ENCODE results near the gene DYNC1I1.

The DYNC1I1 gene

DNA sequence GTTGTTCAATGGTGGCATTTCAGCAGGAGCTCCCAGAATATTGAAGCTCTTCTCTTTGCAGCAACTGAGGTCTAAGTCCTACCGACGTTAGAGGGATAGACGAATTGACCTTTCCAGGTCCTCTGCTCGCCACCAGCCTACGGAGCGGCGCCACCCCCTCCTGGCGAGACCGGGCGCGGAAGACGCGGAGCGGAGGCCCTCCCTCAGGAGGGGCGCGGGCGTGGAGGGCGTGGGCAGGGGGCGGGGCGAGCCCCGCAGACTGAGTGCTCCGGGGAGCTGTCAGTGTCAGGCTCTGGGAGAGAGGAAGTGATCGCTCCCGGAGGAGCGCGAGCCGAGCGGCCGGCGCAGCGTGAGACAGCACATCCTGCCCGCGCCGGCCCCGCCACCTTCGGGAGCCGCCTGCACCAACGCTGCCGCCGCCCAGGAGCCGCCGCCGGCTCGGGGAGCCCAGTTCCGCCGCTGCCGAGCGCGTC, at the start of gene DYNC1I1:
DYNC1I1 (plus strand) TSS at position 257 of the 473 bp plus-strand sequence. CDS start 32,176 bp downstream, outside the sequence.
- Histone ChIP-seq H3K4me3 (ENCODE audit: low read length) (no peak within 1 kb of the TSS), H3K36me3 (ENCODE audit: control insufficient read depth, insufficient read depth, low read length) (no peaks in the 10 kb centered on the region), H3K27me3 (ENCODE audit: control insufficient read depth, insufficient read depth, low read length) (peaks cover 20% of the 10 kb centered on the region), H3K4me1 (ENCODE audit: control insufficient read depth, insufficient read depth, low read length) (no peaks in the 10 kb centered on the region), H3K9ac (ENCODE audit: low read length) (peak within 1 kb of the TSS; percentile 49), H3K9me3 (ENCODE audit: control insufficient read depth, low read length) (no peaks in the 10 kb centered on the region)

- Histone ChIP-seq H3K9ac (ENCODE audit: low read length) (no peak overlapping the region), H3K36me3 (ENCODE audit: control insufficient read depth, insufficient read depth, low read length) (no peaks in the 10 kb centered on the region), H3K4me1 (ENCODE audit: control insufficient read depth, insufficient read depth, low read length) (no peaks in the 10 kb centered on the region), H3K9me3 (ENCODE audit: control insufficient read depth, low read length) (no peaks in the 10 kb centered on the region), H3K4me3 (ENCODE audit: low read length) (no peak overlapping the region), H3K27me3 (ENCODE audit: control insufficient read depth, insufficient read depth, low read length) (no peaks in the 10 kb centered on the region)
Observed at GRCh38 chr7:95723583-95724180, 48.7 kb upstream of the DYNC1I1 start.

DNA sequence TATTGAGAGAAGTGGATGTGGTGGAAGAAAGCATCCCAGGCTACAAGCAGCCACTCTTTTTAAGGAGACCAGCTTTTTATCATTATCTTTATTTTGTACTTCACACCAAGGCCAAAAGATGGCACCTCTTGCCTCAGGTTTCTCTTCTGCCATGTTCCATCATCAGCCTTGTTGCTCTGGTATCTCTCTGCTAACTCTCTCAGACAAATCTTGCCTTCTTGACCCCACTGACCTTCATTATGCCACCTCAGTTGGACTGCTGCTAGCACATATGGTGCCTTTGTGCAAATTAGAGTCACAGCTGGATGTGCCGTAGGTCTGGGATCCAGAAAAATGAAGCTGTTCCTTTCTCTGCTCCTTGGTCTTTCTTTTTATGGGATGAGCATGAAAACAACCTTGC, 47.1 kb upstream of the DYNC1I1 start:
- H3K27me3 ChIP-seq (ENCODE audit: control insufficient read depth, insufficient read depth, low read length): no peaks in the 10 kb centered on the region
- H3K4me3 ChIP-seq (ENCODE audit: low read length): no peak overlapping the region
- H3K36me3 ChIP-seq (ENCODE audit: control insufficient read depth, insufficient read depth, low read length): no peaks in the 10 kb centered on the region
- no peaks in the 10 kb centered on the region for H3K4me1 ChIP-seq (ENCODE audit: control insufficient read depth, insufficient read depth, low read length)
- H3K9ac ChIP-seq (ENCODE audit: low read length): no peak overlapping the region
- no peaks in the 10 kb centered on the region for H3K9me3 ChIP-seq (ENCODE audit: control insufficient read depth, low read length)

GRCh38 chr7:95730493-95731280, 41.7 kb upstream of the DYNC1I1 start:
- no peaks in the 10 kb centered on the region for H3K4me1 ChIP-seq (ENCODE audit: control insufficient read depth, insufficient read depth, low read length)
- H3K36me3 ChIP-seq (ENCODE audit: control insufficient read depth, insufficient read depth, low read length): no peaks in the 10 kb centered on the region
- H3K4me3 ChIP-seq (ENCODE audit: low read length): no peak overlapping the region
- H3K9ac ChIP-seq (ENCODE audit: low read length): no peak overlapping the region
- no peaks in the 10 kb centered on the region for H3K27me3 ChIP-seq (ENCODE audit: control insufficient read depth, insufficient read depth, low read length)
- no peaks in the 10 kb centered on the region for H3K9me3 ChIP-seq (ENCODE audit: control insufficient read depth, low read length)

- Histone ChIP-seq H3K36me3 (ENCODE audit: control insufficient read depth, insufficient read depth, low read length) (no peaks in the 10 kb centered on the region), H3K4me3 (ENCODE audit: low read length) (no peak overlapping the region), H3K27me3 (ENCODE audit: control insufficient read depth, insufficient read depth, low read length) (no peaks in the 10 kb centered on the region), H3K4me1 (ENCODE audit: control insufficient read depth, insufficient read depth, low read length) (no peaks in the 10 kb centered on the region), H3K9ac (ENCODE audit: low read length) (no peak overlapping the region), H3K9me3 (ENCODE audit: control insufficient read depth, low read length) (no peaks in the 10 kb centered on the region)
Observed at GRCh38 chr7:95736635-95737034, 35.7 kb upstream of the DYNC1I1 start.

GRCh38 chr7:95737828-95738505, 34.4 kb upstream of the DYNC1I1 start:
- H3K9me3 ChIP-seq (ENCODE audit: control insufficient read depth, low read length): no peaks in the 10 kb centered on the region

DNA sequence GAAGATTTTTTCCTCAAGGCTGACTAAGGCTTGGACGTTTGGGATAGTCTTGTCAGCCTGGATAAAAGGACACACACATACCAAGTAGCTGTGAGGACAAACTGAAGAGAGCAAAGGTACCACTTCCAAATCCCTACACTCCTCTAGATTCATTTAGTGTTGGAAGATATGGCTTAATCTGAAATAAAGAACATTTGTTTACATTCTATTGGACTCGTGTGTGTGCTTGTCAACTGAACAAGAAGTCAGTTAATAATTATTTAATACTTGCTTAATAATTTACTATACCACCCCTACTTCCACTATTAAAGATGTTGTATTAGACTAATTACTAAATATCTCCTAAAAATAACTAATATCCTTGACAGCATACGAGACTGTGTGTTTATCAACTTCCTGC, 23.3 kb upstream of the DYNC1I1 start:
- Histone ChIP-seq H3K4me1 (ENCODE audit: control insufficient read depth, insufficient read depth, low read length) (no peaks in the 10 kb centered on the region), H3K4me3 (ENCODE audit: low read length) (no peak overlapping the region), H3K36me3 (ENCODE audit: control insufficient read depth, insufficient read depth, low read length) (no peaks in the 10 kb centered on the region), H3K9ac (ENCODE audit: low read length) (no peak overlapping the region), H3K9me3 (ENCODE audit: control insufficient read depth, low read length) (no peaks in the 10 kb centered on the region), H3K27me3 (ENCODE audit: control insufficient read depth, insufficient read depth, low read length) (peaks cover 2% of the 10 kb centered on the region)

More at GRCh38 chr7:95737828-95738505, 34.4 kb upstream of the DYNC1I1 start:
- Histone ChIP-seq H3K4me3 (ENCODE audit: low read length) (no peak overlapping the region), H3K36me3 (ENCODE audit: control insufficient read depth, insufficient read depth, low read length) (no peaks in the 10 kb centered on the region), H3K9ac (ENCODE audit: low read length) (no peak overlapping the region), H3K27me3 (ENCODE audit: control insufficient read depth, insufficient read depth, low read length) (no peaks in the 10 kb centered on the region), H3K4me1 (ENCODE audit: control insufficient read depth, insufficient read depth, low read length) (no peaks in the 10 kb centered on the region)

GRCh38 chr7:95749515-95749914, 22.8 kb upstream of the DYNC1I1 start:
- Histone ChIP-seq H3K27me3 (ENCODE audit: control insufficient read depth, insufficient read depth, low read length) (peaks cover 2% of the 10 kb centered on the region), H3K9ac (ENCODE audit: low read length) (no peak overlapping the region), H3K4me3 (ENCODE audit: low read length) (no peak overlapping the region), H3K9me3 (ENCODE audit: control insufficient read depth, low read length) (no peaks in the 10 kb centered on the region), H3K36me3 (ENCODE audit: control insufficient read depth, insufficient read depth, low read length) (no peaks in the 10 kb centered on the region), H3K4me1 (ENCODE audit: control insufficient read depth, insufficient read depth, low read length) (no peaks in the 10 kb centered on the region)

DNA sequence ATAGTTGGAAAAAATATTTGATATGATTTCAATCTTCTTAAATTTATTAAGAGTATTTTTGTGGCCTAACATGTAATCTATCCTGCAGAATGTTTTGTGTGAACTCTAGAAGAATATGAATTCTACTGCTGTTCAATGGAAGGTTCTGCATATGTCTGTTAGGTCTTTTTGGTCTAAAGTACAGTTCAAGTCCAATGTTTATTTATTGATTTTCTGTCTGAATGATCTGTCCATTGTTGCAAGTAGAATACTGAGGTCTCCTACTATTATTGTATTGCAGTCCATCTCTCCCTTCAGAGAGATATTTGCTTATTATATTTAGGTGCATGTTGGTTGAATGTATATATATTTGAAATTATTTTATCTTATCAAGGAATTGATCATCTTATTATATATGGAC, 18.9 kb upstream of the DYNC1I1 start:
- Histone ChIP-seq H3K27me3 (ENCODE audit: control insufficient read depth, insufficient read depth, low read length) (no peaks in the 10 kb centered on the region), H3K9me3 (ENCODE audit: control insufficient read depth, low read length) (no peaks in the 10 kb centered on the region), H3K36me3 (ENCODE audit: control insufficient read depth, insufficient read depth, low read length) (no peaks in the 10 kb centered on the region), H3K4me1 (ENCODE audit: control insufficient read depth, insufficient read depth, low read length) (no peaks in the 10 kb centered on the region), H3K9ac (ENCODE audit: low read length) (no peak overlapping the region), H3K4me3 (ENCODE audit: low read length) (no peak overlapping the region)

DNA sequence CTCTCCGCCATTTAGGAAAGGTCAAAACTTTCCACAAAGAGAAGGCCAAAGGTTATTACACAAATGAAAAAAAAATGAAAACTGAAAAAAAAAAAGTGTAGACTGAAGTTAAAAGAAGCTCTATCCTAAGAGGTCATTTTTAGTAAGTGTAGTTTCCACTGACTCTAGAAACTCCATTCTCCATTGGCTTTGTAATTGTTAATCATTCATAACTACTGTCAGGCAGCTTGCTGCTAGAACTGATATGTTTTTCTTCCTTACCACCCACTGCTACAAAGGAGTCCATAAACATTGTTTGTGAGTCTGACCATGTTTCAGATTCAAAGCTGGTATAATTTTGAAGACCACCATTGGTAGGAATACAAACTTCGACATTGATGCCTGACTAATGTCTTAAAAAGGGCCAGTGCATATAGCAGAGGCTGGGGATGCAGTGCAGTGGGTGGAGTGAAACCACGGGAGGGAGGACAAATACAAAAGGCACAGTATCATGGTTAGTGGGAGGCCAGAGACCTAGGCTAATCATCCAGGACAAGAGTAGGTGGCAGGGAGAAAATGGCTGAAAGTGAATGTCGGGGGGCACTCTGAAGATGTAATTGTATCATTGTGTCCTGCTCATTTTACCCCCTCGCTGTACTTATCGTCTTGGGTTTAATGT, 16.9 kb upstream of the DYNC1I1 start:
- no peak overlapping the region for H3K4me3 ChIP-seq (ENCODE audit: low read length)
- H3K4me1 ChIP-seq (ENCODE audit: control insufficient read depth, insufficient read depth, low read length): no peaks in the 10 kb centered on the region
- no peaks in the 10 kb centered on the region for H3K9me3 ChIP-seq (ENCODE audit: control insufficient read depth, low read length)
- no peaks in the 10 kb centered on the region for H3K27me3 ChIP-seq (ENCODE audit: control insufficient read depth, insufficient read depth, low read length)
- no peaks in the 10 kb centered on the region for H3K36me3 ChIP-seq (ENCODE audit: control insufficient read depth, insufficient read depth, low read length)
- H3K9ac ChIP-seq (ENCODE audit: low read length): no peak overlapping the region

- Histone ChIP-seq H3K9me3 (ENCODE audit: control insufficient read depth, low read length) (no peaks in the 10 kb centered on the region), H3K9ac (ENCODE audit: low read length) (no peak overlapping the region), H3K27me3 (ENCODE audit: control insufficient read depth, insufficient read depth, low read length) (peaks cover 2% of the 10 kb centered on the region), H3K4me3 (ENCODE audit: low read length) (no peak overlapping the region), H3K36me3 (ENCODE audit: control insufficient read depth, insufficient read depth, low read length) (no peaks in the 10 kb centered on the region), H3K4me1 (ENCODE audit: control insufficient read depth, insufficient read depth, low read length) (no peaks in the 10 kb centered on the region)
Observed at GRCh38 chr7:95758187-95758586, 14.2 kb upstream of the DYNC1I1 start.

GRCh38 chr7:95766086-95766485, 6.3 kb upstream of the DYNC1I1 start:
- Histone ChIP-seq H3K36me3 (ENCODE audit: control insufficient read depth, insufficient read depth, low read length) (no peaks in the 10 kb centered on the region), H3K27me3 (ENCODE audit: control insufficient read depth, insufficient read depth, low read length) (peaks cover 2% of the 10 kb centered on the region), H3K9me3 (ENCODE audit: control insufficient read depth, low read length) (no peaks in the 10 kb centered on the region), H3K9ac (ENCODE audit: low read length) (no peak overlapping the region), H3K4me1 (ENCODE audit: control insufficient read depth, insufficient read depth, low read length) (no peaks in the 10 kb centered on the region), H3K4me3 (ENCODE audit: low read length) (no peak overlapping the region)

All from mucosa of stomach (tissue), 1 donor.